Cardiac muscle cell (in vitro differentiated cells and primary cell): ENCODE data around the gene MARK4. TPM values are rescaled to one million over a fixed set of nuclear protein-coding genes. Genes with fewer than 3 reads are reported as not detected.

Source experiments
- DNase-seq, 2 donors: peaks; one replicate each; pipeline versions ENCODE4 v3.0.0 to v3.0.0-alpha.2; 2010 to 2017; ENCODE audit warnings: low read depth in 1 of 2, low spot score in 1 of 2
- H3K27ac ChIP-seq: fragments of 200-600 bp; sonication (generic); 2 replicates; pipeline ENCODE4 v1.5.1; 2016
- H3K27me3 ChIP-seq: fragments of 200-600 bp; sonication (generic); 2 replicates; pipeline ENCODE4 v1.6.0; 2016; ENCODE audit warnings: control low read depth
- H3K36me3 ChIP-seq: fragments of 200-600 bp; sonication (generic); 2 replicates; pipeline ENCODE4 v1.5.1; 2016; ENCODE audit warnings: control low read depth
- H3K4me1 ChIP-seq: fragments of 200-600 bp; sonication (generic); 2 replicates; pipeline ENCODE4 v1.8.1; 2017; ENCODE audit warnings: low read depth, mild to moderate bottlenecking, mixed run types
- H3K4me3 ChIP-seq: fragments of 200-600 bp; sonication (generic); 2 replicates; pipeline ENCODE4 v1.5.1; 2016; ENCODE audit warnings: mild to moderate bottlenecking
- H3K9me3 ChIP-seq: fragments of 200-600 bp; sonication (generic); 2 replicates; pipeline ENCODE4 v1.5.1; 2017; ENCODE audit warnings: low read depth, mild to moderate bottlenecking, control low read depth
- CTCF ChIP-seq: IDR thresholded peaks from 2 replicates; pipeline ENCODE4 v1.5.1; 2012; ENCODE audit warnings: low read depth, mild to moderate bottlenecking, low read length
- polyA plus RNA-seq: library from polyadenylated mRNA; unstranded; fragments of >200 nt; fragmentation: Nextera tagmentation; extraction: Ambion mirVana; gene quantifications from 2 replicates; pipeline ENCODE4 v1.2.1, GENCODE V29; 2016
- total RNA-seq: library from RNA; depleted of rRNA; stranded (reverse); fragments of >200 nt; gene quantifications from 2 replicates; pipeline ENCODE4 v1.2.3, GENCODE V29; 2016

MARK4 gene
- total and polyA plus RNA-seq, 2 experiments from 2014 or later = 21.0 to 135 TPM

DNA sequence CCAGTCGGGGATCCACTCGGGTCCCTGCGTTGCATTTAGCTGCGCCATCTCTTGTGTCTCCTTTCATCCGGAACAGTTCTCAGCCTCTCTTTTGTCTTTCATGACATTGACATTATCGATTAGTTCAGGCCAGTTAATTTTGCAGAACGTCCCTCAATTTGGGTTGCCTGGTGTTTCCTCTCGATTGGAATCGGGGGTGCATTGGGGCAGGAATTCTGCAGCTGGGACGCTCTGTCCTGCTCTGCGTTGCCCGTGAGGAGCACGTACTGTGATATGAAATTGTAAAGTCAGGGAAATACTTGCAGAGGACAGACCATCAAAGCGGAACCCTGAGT lies 22.4 kb downstream of the MARK4 start:
- no peak for TF ChIP-seq CTCF
- no peak for DNase-seq
- no peak overlapping the region for H3K4me3 ChIP-seq
- peaks cover 35% of the 10 kb centered on the region for H3K36me3 ChIP-seq
- H3K27me3 ChIP-seq = no peaks in the 10 kb centered on the region
- no peaks in the 10 kb centered on the region for H3K9me3 ChIP-seq
- no peaks in the 10 kb centered on the region for H3K4me1 ChIP-seq
- no peak overlapping the region for H3K27ac ChIP-seq

- Histone ChIP-seq H3K4me1 (no peaks in the 10 kb centered on the region), H3K36me3 (peaks cover 44% of the 10 kb centered on the region), H3K27ac (no peak overlapping the region), H3K4me3 (no peak overlapping the region), H3K9me3 (no peaks in the 10 kb centered on the region), H3K27me3 (no peaks in the 10 kb centered on the region)
- no peak for TF ChIP-seq CTCF
- peak in 1 of 2 donors; percentile 31 for DNase-seq
Observed at GRCh38 chr19:45275370-45275971, 24.4 kb downstream of the MARK4 start.

DNA sequence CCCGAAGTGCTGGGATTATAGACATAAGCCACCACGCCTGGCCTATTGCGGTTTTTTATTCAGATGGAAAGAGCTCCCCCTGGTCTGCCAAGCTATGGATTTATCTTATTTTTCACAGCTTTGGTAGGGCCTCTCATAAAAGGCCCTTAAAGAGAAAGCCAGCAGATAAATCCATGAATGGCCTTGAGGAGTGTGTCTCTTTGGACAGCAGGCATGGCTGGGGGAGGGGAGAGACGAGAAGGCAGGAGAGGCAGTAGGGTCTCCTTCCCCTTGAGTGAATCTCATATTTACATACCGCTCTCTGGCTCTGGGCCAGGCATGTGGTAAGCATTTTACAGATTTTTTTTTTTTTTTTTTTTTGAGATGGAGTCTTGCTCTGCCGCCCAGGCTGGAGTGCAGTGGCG lies 25.2 kb downstream of the MARK4 start:
- TF ChIP-seq CTCF = peak; percentile 13
- Histone ChIP-seq H3K4me1 (no peaks in the 10 kb centered on the region), H3K27me3 (no peaks in the 10 kb centered on the region), H3K4me3 (no peak overlapping the region), H3K27ac (no peak overlapping the region), H3K9me3 (no peaks in the 10 kb centered on the region), H3K36me3 (peaks cover 43% of the 10 kb centered on the region)
- peak; percentile 17 to 70 for DNase-seq

DNA sequence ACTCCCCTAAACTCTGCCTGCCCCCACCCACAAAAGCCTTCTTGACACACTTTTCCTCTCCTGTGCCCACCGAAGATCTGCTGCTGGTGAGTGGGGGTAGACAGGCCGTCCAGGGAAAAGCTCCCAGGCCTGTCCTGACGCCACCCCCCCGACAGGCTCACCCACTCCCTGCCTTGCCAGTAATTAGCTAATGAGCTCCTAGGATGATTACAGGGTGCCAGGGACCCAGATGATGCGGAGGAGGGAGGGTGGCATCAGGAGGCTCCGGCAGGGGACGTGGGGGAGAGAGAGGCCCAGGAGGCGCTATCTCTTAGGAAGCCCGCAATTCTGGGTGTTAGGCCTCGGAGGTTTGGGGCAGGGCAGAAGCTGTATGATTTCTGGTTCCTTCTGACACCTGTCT lies 27.0 kb downstream of the MARK4 start:
- no peak for DNase-seq
- H3K4me3 ChIP-seq = no peak overlapping the region
- no peaks in the 10 kb centered on the region for H3K27me3 ChIP-seq
- no peaks in the 10 kb centered on the region for H3K9me3 ChIP-seq
- no peak overlapping the region for H3K27ac ChIP-seq
- peaks cover 35% of the 10 kb centered on the region for H3K36me3 ChIP-seq
- TF ChIP-seq CTCF = no peak
- no peaks in the 10 kb centered on the region for H3K4me1 ChIP-seq

GRCh38 chr19:45279587-45280192 lies 28.6 kb downstream of the MARK4 start:
- Histone ChIP-seq H3K36me3 (peaks cover 35% of the 10 kb centered on the region), H3K9me3 (no peaks in the 10 kb centered on the region), H3K4me1 (no peaks in the 10 kb centered on the region), H3K27me3 (no peaks in the 10 kb centered on the region), H3K27ac (no peak overlapping the region), H3K4me3 (no peak overlapping the region)
- TF ChIP-seq CTCF = no peak
- no peak for DNase-seq
